ENCODE measurements around the gene PDSS1. TPM values are rescaled to one million over a fixed set of nuclear protein-coding genes. Genes with fewer than 3 reads are reported as not detected.
"Not testable (repeated sequence)": the region's sequence is repeated elsewhere in the genome, so short reads cannot be mapped to it uniquely, and the experiment has no call there.

The PDSS1 gene
- total and polyA plus RNA-seq, 4 donors, result 8.3 to 16.8 (median 10.6) TPM

DNA sequence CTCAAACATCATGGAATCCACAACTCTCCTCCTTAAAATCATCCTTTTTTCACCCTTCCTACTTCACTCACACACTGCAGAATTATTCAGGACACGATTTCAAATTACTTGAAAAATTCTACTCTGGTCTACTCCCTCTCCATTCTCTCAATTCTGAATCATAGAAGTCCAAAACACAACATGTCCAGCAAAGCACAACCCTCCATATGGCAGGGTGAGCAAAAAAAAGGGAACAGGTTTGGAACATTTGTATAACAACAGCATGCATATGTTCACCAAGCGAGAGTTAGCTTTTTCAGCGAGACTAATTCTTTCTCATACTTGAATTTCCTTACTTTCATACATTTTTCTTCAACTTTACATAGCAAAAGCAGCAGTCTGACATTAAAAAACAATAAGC lies 89.9 kb downstream of the PDSS1 start:
- 95 to 96% methylated on average over 3 of the region's 3 CpGs for WGBS, 2 donors

DNA sequence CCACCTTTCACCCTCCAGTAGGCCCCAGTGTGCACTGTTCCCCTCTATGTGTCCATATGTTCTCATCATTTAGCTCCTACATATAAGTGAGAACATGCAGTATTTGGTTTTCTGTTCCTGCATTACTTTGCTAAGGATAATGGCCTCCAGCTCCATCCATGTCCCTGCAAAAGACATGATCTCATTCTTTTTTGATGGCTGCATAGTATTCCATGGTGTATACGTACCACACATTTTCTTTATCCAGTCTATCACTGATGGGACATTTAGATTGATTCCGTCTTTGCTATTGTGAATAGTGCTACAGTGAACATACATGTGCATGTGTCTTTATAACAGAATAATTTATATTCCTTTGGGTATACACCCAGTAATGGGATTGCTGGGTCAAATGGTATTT lies 92.3 kb downstream of the PDSS1 start:
- H3K27me3 ChIP-seq (ENCODE audit: control insufficient read depth in 3 of 3, insufficient read depth in 3 of 3, low read length in 2 of 3); H3K9me3 ChIP-seq (ENCODE audit: control insufficient read depth in 4 of 4, insufficient read depth in 3 of 4, low read length in 3 of 4); DNase-seq; ATAC-seq (ENCODE audit: insufficient read depth, low FRiP score); H3K4me3 ChIP-seq; H3K9ac ChIP-seq (ENCODE audit: insufficient read depth in 1 of 2, low read length in 2 of 2); H3K36me3 ChIP-seq (ENCODE audit: control insufficient read depth in 4 of 4, insufficient read depth in 4 of 4, low read length in 4 of 4); H3K27ac ChIP-seq (ENCODE audit: low read depth in 1 of 2, low read length in 1 of 2): not testable (repeated sequence)
- 98% methylated on average over 2 of the region's 2 CpGs for WGBS, 2 donors
- peaks cover 0 to 13% (median 0%) of the 10 kb centered on the region in 5 donors for H3K4me1 ChIP-seq (ENCODE audit: control insufficient read depth in 5 of 5, insufficient read depth in 5 of 5, low read length in 5 of 5)

More for the DNA sequence above, 89.9 kb downstream of the PDSS1 start:
- Histone ChIP-seq H3K9me3 (ENCODE audit: control insufficient read depth in 4 of 4, insufficient read depth in 3 of 4, low read length in 3 of 4) (no peaks in the 10 kb centered on the region), H3K4me3 (no peak overlapping the region), H3K27me3 (ENCODE audit: control insufficient read depth in 3 of 3, insufficient read depth in 3 of 3, low read length in 2 of 3) (no peaks in the 10 kb centered on the region), H3K27ac (ENCODE audit: low read depth in 1 of 2, low read length in 1 of 2) (no peak overlapping the region), H3K4me1 (ENCODE audit: control insufficient read depth in 5 of 5, insufficient read depth in 5 of 5, low read length in 5 of 5) (peaks cover 0 to 18% (median 0%) of the 10 kb centered on the region in 5 donors), H3K9ac (ENCODE audit: insufficient read depth in 1 of 2, low read length in 2 of 2) (no peak overlapping the region), H3K36me3 (ENCODE audit: control insufficient read depth in 4 of 4, insufficient read depth in 4 of 4, low read length in 4 of 4) (no peaks in the 10 kb centered on the region)
- TF ChIP-seq, protein P1, sequence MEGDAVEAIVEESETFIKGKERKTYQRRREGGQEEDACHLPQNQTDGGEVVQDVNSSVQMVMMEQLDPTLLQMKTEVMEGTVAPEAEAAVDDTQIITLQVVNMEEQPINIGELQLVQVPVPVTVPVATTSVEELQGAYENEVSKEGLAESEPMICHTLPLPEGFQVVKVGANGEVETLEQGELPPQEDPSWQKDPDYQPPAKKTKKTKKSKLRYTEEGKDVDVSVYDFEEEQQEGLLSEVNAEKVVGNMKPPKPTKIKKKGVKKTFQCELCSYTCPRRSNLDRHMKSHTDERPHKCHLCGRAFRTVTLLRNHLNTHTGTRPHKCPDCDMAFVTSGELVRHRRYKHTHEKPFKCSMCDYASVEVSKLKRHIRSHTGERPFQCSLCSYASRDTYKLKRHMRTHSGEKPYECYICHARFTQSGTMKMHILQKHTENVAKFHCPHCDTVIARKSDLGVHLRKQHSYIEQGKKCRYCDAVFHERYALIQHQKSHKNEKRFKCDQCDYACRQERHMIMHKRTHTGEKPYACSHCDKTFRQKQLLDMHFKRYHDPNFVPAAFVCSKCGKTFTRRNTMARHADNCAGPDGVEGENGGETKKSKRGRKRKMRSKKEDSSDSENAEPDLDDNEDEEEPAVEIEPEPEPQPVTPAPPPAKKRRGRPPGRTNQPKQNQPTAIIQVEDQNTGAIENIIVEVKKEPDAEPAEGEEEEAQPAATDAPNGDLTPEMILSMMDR (IDR thresholded peaks at IDR 0.05; ENCODE audit: control extremely low read depth, extremely low read depth), result no peak
- ATAC-seq (ENCODE audit: insufficient read depth, low FRiP score), result no peak
- no peak for DNase-seq

DNA sequence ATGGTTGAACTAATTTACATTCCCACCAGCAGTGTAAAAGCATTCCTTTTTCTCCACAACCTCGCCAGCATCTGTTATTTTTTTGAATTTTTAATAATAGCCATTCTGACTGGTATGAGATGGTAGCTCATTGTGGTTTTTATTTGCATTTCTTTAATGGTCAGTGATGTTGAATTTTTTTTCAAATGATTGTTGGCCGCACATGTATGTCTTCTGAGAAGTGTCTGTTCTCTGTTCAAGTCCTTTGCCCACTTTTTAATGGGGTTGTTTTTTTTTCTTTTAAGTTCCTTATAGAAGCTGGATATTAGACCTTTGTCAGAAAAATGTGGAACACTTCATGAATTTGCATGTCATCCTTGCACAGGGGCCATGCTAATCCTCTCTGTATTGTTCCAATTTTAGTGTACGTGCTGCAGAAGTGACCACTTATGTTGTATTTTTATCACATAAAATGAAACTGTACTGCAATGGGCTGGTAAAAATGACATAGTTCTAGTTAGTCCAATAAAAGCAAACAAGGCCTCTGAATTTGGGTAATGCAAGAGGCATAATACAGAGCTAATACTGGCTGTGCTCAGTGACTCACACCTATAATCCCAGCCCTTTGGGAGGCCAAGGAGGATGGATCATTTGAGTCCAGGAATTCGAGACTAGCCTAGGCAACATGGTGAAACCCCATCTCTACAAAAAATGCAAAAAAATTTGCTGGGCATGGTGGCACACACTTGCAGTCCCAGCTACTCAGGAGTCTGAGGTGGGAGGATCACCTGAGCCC lies 92.9 kb downstream of the PDSS1 start:
- Histone ChIP-seq H3K4me1 (ENCODE audit: control insufficient read depth in 5 of 5, insufficient read depth in 5 of 5, low read length in 5 of 5) (peaks cover 0 to 11% (median 0%) of the 10 kb centered on the region in 5 donors), H3K27ac (ENCODE audit: low read depth in 1 of 2, low read length in 1 of 2) (no peak overlapping the region), H3K4me3 (no peak overlapping the region), H3K27me3 (ENCODE audit: control insufficient read depth in 3 of 3, insufficient read depth in 3 of 3, low read length in 2 of 3) (no peaks in the 10 kb centered on the region), H3K9ac (ENCODE audit: insufficient read depth in 1 of 2, low read length in 2 of 2) (no peak overlapping the region), H3K9me3 (ENCODE audit: control insufficient read depth in 4 of 4, insufficient read depth in 3 of 4, low read length in 3 of 4) (no peaks in the 10 kb centered on the region), H3K36me3 (ENCODE audit: control insufficient read depth in 4 of 4, insufficient read depth in 4 of 4, low read length in 4 of 4) (no peaks in the 10 kb centered on the region)
- WGBS, 2 donors, result 95 to 96% methylated on average over 4 of the region's 4 CpGs
- DNase-seq (no peak), ATAC-seq (ENCODE audit: insufficient read depth, low FRiP score) (no peak)
- TF ChIP-seq, protein P1 (IDR thresholded peaks at IDR 0.05; ENCODE audit: control extremely low read depth, extremely low read depth), result no peak

DNA sequence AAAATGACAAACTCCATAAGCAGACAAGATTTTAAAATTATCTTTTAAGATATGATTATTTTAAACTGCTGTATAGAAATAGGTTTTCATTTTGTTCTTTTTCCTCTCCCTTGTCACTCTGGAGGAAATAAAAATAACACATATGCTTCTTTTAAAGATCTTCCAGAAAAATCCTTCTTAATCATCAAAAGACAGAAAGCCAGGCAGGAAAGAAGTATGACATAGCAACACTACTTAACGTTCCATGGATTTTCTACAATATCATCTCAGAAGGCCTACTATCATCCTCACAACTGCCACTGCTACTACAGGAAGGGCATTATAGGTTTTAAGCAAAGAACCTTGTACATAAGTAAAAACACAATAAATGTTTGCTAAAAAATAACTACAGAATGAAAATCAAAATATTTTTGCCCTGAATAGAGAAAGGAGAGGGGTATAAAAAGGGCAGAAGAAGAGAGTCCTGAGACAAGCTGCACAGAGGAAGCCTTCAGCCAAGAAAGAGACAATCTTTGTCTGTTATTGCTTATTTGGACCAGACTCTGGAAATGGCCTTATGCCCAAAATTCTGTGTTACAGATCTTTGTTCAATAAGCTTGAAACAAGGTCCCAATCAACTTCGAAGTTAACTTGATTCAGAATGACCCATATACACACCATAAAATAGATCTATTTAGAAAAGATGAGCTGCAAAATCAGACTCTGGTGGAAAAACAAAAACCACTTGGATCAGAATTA lies 95.4 kb downstream of the PDSS1 start:
- DNase-seq, result no peak
- no peak overlapping the region for H3K27ac ChIP-seq (ENCODE audit: low read depth in 1 of 2, low read length in 1 of 2)
- 56 to 64% methylated on average over 2 of the region's 2 CpGs for WGBS, 2 donors

More for the DNA sequence above, 95.4 kb downstream of the PDSS1 start:
- H3K9me3 ChIP-seq (ENCODE audit: control insufficient read depth in 4 of 4, insufficient read depth in 3 of 4, low read length in 3 of 4), result peaks cover 0 to 4% (median under 1%) of the 10 kb centered on the region in 4 donors
- TF ChIP-seq, protein P1 (IDR thresholded peaks at IDR 0.05; ENCODE audit: control extremely low read depth, extremely low read depth), result no peak
- ATAC-seq (ENCODE audit: insufficient read depth, low FRiP score), result no peak
- H3K9ac ChIP-seq (ENCODE audit: insufficient read depth in 1 of 2, low read length in 2 of 2), result no peak overlapping the region
- peaks cover 0 to 3% (median 0%) of the 10 kb centered on the region in 4 donors for H3K36me3 ChIP-seq (ENCODE audit: control insufficient read depth in 4 of 4, insufficient read depth in 4 of 4, low read length in 4 of 4)
- H3K4me1 ChIP-seq (ENCODE audit: control insufficient read depth in 5 of 5, insufficient read depth in 5 of 5, low read length in 5 of 5), result peaks cover 0 to 9% (median 0%) of the 10 kb centered on the region in 5 donors
- no peak overlapping the region for H3K4me3 ChIP-seq
- no peaks in the 10 kb centered on the region for H3K27me3 ChIP-seq (ENCODE audit: control insufficient read depth in 3 of 3, insufficient read depth in 3 of 3, low read length in 2 of 3)
